SK-N-SH treated with all-trans-retinoic acid at 6 μM for 48 hours (cell line): ENCODE measurements around the gene TECPR1.

Experiments
- ATAC-seq: fragments of 200-7000 bp; cut with Tn5 transposase; 3 replicates; pipeline ENCODE4 v1.9.1; 2020; ENCODE audit warnings: mild to moderate bottlenecking, moderate library complexity
- BACH2 ChIP-seq: fragments of 250-450 bp; sonication (Bioruptor Pico); IDR thresholded peaks from 2 replicates; pipeline ENCODE4 v1.9.0; 2021; ENCODE audit warnings: mild to moderate bottlenecking, borderline replicate concordance
- CSDC2 ChIP-seq: fragments of 250-450 bp; sonication (Bioruptor Pico); IDR thresholded peaks from 2 replicates; pipeline ENCODE4 v1.5.0; 2020; ENCODE audit warnings: mild to moderate bottlenecking, moderate library complexity
- CSRNP3 ChIP-seq: fragments of 250-450 bp; sonication (Bioruptor Pico); IDR thresholded peaks from 2 replicates; pipeline ENCODE4 v1.5.1; 2021; ENCODE audit warnings: mild to moderate bottlenecking, moderate library complexity
- ESRRG ChIP-seq: fragments of 250-450 bp; sonication (Bioruptor Pico); IDR thresholded peaks from 2 replicates; pipeline ENCODE4 v1.6.1; 2021; ENCODE audit warnings: mild to moderate bottlenecking
- GLIS3 ChIP-seq: fragments of 250-450 bp; sonication (Bioruptor Pico); IDR thresholded peaks from 2 replicates; pipeline ENCODE4 v1.5.0; 2020; ENCODE audit warnings: mild to moderate bottlenecking, moderate library complexity
- ISL1 ChIP-seq: fragments of 250-450 bp; sonication (Bioruptor Pico); IDR thresholded peaks from 2 replicates; pipeline ENCODE4 v2.1.2; 2022; ENCODE audit warnings: mild to moderate bottlenecking, moderate library complexity
- OSR1 ChIP-seq: fragments of 250-450 bp; sonication (Bioruptor Pico); IDR thresholded peaks from 2 replicates; pipeline ENCODE4 v1.8.0; 2022; ENCODE audit warnings: moderate library complexity, mild to moderate bottlenecking, inconsistent platforms
- PPARA ChIP-seq: fragments of 250-450 bp; sonication (Bioruptor Pico); IDR thresholded peaks from 2 replicates; pipeline ENCODE4 v1.5.0; 2020; ENCODE audit warnings: mild to moderate bottlenecking, borderline replicate concordance
- RARB ChIP-seq: fragments of 250-450 bp; sonication (Bioruptor Pico); IDR thresholded peaks from 2 replicates; pipeline ENCODE4 v1.8.0; 2021; ENCODE audit warnings: mild to moderate bottlenecking, moderate library complexity
- SNAI2 ChIP-seq: fragments of 250-450 bp; sonication (Bioruptor Pico); IDR thresholded peaks from 2 replicates; pipeline ENCODE4 v1.5.0; 2020; ENCODE audit warnings: mild to moderate bottlenecking, moderate library complexity
- TCF4 ChIP-seq: fragments of 250-450 bp; sonication (Bioruptor Pico); IDR thresholded peaks from 2 replicates; pipeline ENCODE4 v1.8.0; 2021; ENCODE audit warnings: mild to moderate bottlenecking, moderate library complexity, borderline replicate concordance
- TOX ChIP-seq: fragments of 250-450 bp; sonication (Bioruptor Pico); IDR thresholded peaks from 2 replicates; pipeline ENCODE4 v1.8.0; 2021; ENCODE audit warnings: mild to moderate bottlenecking, moderate library complexity, borderline replicate concordance
- ZC3H10 ChIP-seq: fragments of 250-450 bp; sonication (Bioruptor Pico); IDR thresholded peaks from 2 replicates; pipeline ENCODE4 v1.5.1; 2021; ENCODE audit warnings: mild to moderate bottlenecking, moderate library complexity
- ZFP3 ChIP-seq: fragments of 250-450 bp; sonication (Bioruptor Pico); IDR thresholded peaks from 2 replicates; pipeline ENCODE4 v1.5.0; 2020; ENCODE audit warnings: mild to moderate bottlenecking, moderate library complexity
- ZNF565 ChIP-seq: fragments of 450-650 bp; formaldehyde crosslinking; conservative IDR thresholded peaks from 2 replicates; pipeline ENCODE4 v1.5.0; 2020; ENCODE audit warnings: low read depth, mild to moderate bottlenecking, moderate library complexity
- ZNF8 ChIP-seq: fragments of 450-650 bp; formaldehyde crosslinking; IDR thresholded peaks from 2 replicates; pipeline ENCODE4 v1.5.0; 2020; ENCODE audit warnings: mild to moderate bottlenecking, moderate library complexity
- TF ChIP-seq, protein P1 (sequence below): fragments of 250-450 bp; sonication (Bioruptor Pico); IDR thresholded peaks from 2 replicates; pipeline ENCODE4 v1.8.0; 2021; ENCODE audit warnings: low read depth, mild to moderate bottlenecking, moderate library complexity, borderline replicate concordance
- TF ChIP-seq, protein P2 (sequence below): fragments of 250-450 bp; sonication (Bioruptor Pico); IDR thresholded peaks from 2 replicates; pipeline ENCODE4 v1.8.0; 2020; ENCODE audit warnings: mild to moderate bottlenecking, moderate library complexity, borderline replicate concordance
- TF ChIP-seq, protein P3 (sequence below): fragments of 250-450 bp; sonication (Bioruptor Pico); IDR thresholded peaks from 2 replicates; pipeline ENCODE4 v1.5.0; 2020; ENCODE audit warnings: mild to moderate bottlenecking, moderate library complexity
- TF ChIP-seq, protein P4 (sequence below): fragments of 250-450 bp; sonication (Bioruptor Pico); IDR thresholded peaks from 2 replicates; pipeline ENCODE4 v1.5.1; 2020; ENCODE audit warnings: low read depth, mild to moderate bottlenecking, moderate library complexity

TECPR1 gene

DNA sequence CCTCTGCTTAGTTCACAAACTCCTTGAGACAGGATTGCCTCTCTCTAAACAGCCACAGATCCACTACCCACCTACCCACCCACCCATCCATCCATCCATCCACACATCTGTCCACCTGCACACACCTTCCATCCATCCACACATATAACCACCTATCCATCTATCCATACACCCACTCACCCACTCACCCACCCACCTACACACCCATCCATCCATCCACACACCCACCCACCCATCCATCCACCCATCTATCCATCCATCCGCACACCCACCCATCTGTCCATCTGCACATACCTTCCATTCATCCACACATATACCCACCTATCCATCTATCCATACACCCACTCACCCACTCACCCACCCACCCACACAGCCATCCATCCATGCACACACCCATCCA, 9.7 kb downstream of the TECPR1 start:
- TF ChIP-seq ZFP3 (CRISPR knock-in tag) (no peak), ISL1 (CRISPR knock-in tag) (no peak), BACH2 (no peak), ZC3H10 (CRISPR knock-in tag) (no peak), ESRRG (CRISPR knock-in tag) (no peak)
- no peak for ATAC-seq

GRCh38 chr7:98241674-98242241, 10.3 kb downstream of the TECPR1 start:
- ATAC-seq: peak; percentile 36

GRCh38 chr7:98240961-98241673, 10.9 kb downstream of the TECPR1 start:
- TF ChIP-seq ISL1 (CRISPR knock-in tag) (no peak), OSR1 (no peak), CSDC2 (CRISPR knock-in tag) (no peak), ZC3H10 (CRISPR knock-in tag) (no peak), RARB (CRISPR knock-in tag) (no peak), BACH2 (no peak), TOX (CRISPR knock-in tag) (no peak), CSRNP3 (no peak), SNAI2 (no peak), ZNF8 (CRISPR knock-in tag) (no peak), GLIS3 (no peak), ESRRG (CRISPR knock-in tag) (no peak)
- TF ChIP-seq, protein P1, sequence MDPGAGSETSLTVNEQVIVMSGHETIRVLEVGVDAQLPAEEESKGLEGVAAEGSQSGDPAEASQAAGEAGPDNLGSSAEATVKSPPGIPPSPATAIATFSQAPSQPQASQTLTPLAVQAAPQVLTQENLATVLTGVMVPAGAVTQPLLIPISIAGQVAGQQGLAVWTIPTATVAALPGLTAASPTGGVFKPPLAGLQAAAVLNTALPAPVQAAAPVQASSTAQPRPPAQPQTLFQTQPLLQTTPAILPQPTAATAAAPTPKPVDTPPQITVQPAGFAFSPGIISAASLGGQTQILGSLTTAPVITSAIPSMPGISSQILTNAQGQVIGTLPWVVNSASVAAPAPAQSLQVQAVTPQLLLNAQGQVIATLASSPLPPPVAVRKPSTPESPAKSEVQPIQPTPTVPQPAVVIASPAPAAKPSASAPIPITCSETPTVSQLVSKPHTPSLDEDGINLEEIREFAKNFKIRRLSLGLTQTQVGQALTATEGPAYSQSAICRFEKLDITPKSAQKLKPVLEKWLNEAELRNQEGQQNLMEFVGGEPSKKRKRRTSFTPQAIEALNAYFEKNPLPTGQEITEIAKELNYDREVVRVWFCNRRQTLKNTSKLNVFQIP (CRISPR knock-in tag): no peak
- TF ChIP-seq, protein P2, sequence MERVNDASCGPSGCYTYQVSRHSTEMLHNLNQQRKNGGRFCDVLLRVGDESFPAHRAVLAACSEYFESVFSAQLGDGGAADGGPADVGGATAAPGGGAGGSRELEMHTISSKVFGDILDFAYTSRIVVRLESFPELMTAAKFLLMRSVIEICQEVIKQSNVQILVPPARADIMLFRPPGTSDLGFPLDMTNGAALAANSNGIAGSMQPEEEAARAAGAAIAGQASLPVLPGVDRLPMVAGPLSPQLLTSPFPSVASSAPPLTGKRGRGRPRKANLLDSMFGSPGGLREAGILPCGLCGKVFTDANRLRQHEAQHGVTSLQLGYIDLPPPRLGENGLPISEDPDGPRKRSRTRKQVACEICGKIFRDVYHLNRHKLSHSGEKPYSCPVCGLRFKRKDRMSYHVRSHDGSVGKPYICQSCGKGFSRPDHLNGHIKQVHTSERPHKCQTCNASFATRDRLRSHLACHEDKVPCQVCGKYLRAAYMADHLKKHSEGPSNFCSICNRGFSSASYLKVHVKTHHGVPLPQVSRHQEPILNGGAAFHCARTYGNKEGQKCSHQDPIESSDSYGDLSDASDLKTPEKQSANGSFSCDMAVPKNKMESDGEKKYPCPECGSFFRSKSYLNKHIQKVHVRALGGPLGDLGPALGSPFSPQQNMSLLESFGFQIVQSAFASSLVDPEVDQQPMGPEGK (CRISPR knock-in tag): no peak
- TF ChIP-seq, protein P3, sequence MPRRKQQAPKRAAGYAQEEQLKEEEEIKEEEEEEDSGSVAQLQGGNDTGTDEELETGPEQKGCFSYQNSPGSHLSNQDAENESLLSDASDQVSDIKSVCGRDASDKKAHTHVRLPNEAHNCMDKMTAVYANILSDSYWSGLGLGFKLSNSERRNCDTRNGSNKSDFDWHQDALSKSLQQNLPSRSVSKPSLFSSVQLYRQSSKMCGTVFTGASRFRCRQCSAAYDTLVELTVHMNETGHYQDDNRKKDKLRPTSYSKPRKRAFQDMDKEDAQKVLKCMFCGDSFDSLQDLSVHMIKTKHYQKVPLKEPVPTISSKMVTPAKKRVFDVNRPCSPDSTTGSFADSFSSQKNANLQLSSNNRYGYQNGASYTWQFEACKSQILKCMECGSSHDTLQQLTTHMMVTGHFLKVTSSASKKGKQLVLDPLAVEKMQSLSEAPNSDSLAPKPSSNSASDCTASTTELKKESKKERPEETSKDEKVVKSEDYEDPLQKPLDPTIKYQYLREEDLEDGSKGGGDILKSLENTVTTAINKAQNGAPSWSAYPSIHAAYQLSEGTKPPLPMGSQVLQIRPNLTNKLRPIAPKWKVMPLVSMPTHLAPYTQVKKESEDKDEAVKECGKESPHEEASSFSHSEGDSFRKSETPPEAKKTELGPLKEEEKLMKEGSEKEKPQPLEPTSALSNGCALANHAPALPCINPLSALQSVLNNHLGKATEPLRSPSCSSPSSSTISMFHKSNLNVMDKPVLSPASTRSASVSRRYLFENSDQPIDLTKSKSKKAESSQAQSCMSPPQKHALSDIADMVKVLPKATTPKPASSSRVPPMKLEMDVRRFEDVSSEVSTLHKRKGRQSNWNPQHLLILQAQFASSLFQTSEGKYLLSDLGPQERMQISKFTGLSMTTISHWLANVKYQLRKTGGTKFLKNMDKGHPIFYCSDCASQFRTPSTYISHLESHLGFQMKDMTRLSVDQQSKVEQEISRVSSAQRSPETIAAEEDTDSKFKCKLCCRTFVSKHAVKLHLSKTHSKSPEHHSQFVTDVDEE (CRISPR knock-in tag): no peak
- TF ChIP-seq, protein P4, sequence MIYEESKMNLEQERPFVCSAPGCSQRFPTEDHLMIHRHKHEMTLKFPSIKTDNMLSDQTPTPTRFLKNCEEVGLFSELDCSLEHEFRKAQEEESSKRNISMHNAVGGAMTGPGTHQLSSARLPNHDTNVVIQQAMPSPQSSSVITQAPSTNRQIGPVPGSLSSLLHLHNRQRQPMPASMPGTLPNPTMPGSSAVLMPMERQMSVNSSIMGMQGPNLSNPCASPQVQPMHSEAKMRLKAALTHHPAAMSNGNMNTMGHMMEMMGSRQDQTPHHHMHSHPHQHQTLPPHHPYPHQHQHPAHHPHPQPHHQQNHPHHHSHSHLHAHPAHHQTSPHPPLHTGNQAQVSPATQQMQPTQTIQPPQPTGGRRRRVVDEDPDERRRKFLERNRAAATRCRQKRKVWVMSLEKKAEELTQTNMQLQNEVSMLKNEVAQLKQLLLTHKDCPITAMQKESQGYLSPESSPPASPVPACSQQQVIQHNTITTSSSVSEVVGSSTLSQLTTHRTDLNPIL: no peak
- TF ChIP-seq, all 23 proteins: peak for 0
- ATAC-seq: peak; percentile 87

More at GRCh38 chr7:98241674-98242241, 10.3 kb downstream of the TECPR1 start:
- TF ChIP-seq BACH2 (no peak), ZC3H10 (CRISPR knock-in tag) (no peak), ZNF565 (CRISPR knock-in tag) (no peak), CSDC2 (CRISPR knock-in tag) (no peak), TOX (CRISPR knock-in tag) (no peak), SNAI2 (no peak)
- TF ChIP-seq, all 23 proteins: peak for 0

GRCh38 chr7:98238976-98239375, 13.1 kb downstream of the TECPR1 start:
- no peak for ATAC-seq
- TF ChIP-seq, protein P3 (CRISPR knock-in tag): no peak
- TF ChIP-seq GLIS3 (no peak), CSDC2 (CRISPR knock-in tag) (no peak), OSR1 (no peak), PPARA (no peak), TCF4 (CRISPR knock-in tag) (no peak), ISL1 (CRISPR knock-in tag) (no peak)
- TF ChIP-seq, protein P2 (CRISPR knock-in tag): no peak
